CD4-positive, alpha-beta T cell (primary cell): ENCODE results near the gene MIDN. TPM values are rescaled to one million over a fixed set of nuclear protein-coding genes. Genes with fewer than 3 reads are reported as not detected.

Experiments
- ATAC-seq: fragments of 200-7000 bp; cut with Tn5 transposase; one replicate; pipeline ENCODE4 v1.10.0; 2022; ENCODE audit warnings: mild to moderate bottlenecking; ENCODE audit not compliant: poor library complexity
- CTCF ChIA-PET: fragments of 350-600 bp; sonication (Branson Sonifier 250); formaldehyde crosslinking; loops from one replicate; lab custom pipeline; 2021; ENCODE audit warnings: antibody characterized with exemption, inconsistent platforms; lab: Charles Lee
- POLR2A ChIA-PET: fragments of 350-600 bp; sonication (Branson Sonifier 250); formaldehyde crosslinking; loops from one replicate; lab custom pipeline; 2021; ENCODE audit warnings: antibody characterized with exemption, inconsistent platforms; lab: Charles Lee
- DNase-seq, 14 experiments: peaks; one replicate each; pipeline ENCODE4 v3.0.0-alpha.2; 2013 to 2020; ENCODE audit warnings: mixed read lengths in 2 of 14
- H3K27ac ChIP-seq, 2 donors: one replicate each; pipeline versions ENCODE4 v1.5.1 to v1.7.0; 2013; ENCODE audit warnings: low read length in 2 of 2, low read depth in 1 of 2, mild to moderate bottlenecking in 1 of 2
- H3K27me3 ChIP-seq, 2 experiments: 1 replicate in 1 of 2; 2 replicates in 1 of 2; pipeline versions ENCODE4 v1.6.1 to v1.7.0; 2013; ENCODE audit warnings: low read length in 2 of 2, control low read depth in 1 of 2, mild to moderate bottlenecking in 1 of 2, moderate library complexity in 1 of 2; ENCODE audit not compliant: insufficient read depth in 2 of 2, control insufficient read depth in 1 of 2
- H3K36me3 ChIP-seq: one replicate; pipeline ENCODE4 v1.6.1; 2013; ENCODE audit warnings: low read length, control low read depth; ENCODE audit not compliant: insufficient read depth
- H3K4me1 ChIP-seq: one replicate; pipeline ENCODE4 v1.6.1; 2013; ENCODE audit warnings: low read length, control low read depth; ENCODE audit not compliant: insufficient read depth
- H3K4me3 ChIP-seq: one replicate; pipeline ENCODE4 v1.5.1; 2013; ENCODE audit warnings: mild to moderate bottlenecking, low read length, moderate library complexity
- H3K9me3 ChIP-seq, 2 experiments: 1 replicate in 1 of 2; 2 replicates in 1 of 2; pipeline versions ENCODE4 v1.6.1 to v1.7.0; 2013; ENCODE audit warnings: low read length in 2 of 2, mild to moderate bottlenecking in 2 of 2, control low read depth in 1 of 2, moderate library complexity in 1 of 2; ENCODE audit not compliant: control insufficient read depth in 1 of 2, insufficient read depth in 1 of 2
- H3K27ac Mint-ChIP-seq: one replicate; pipeline ENCODE4 v1.8.0; 2020; ENCODE audit warnings: mixed read lengths
- H3K27me3 Mint-ChIP-seq: one replicate; pipeline ENCODE4 v1.8.0; 2021; ENCODE audit warnings: mixed read lengths
- H3K36me3 Mint-ChIP-seq: one replicate; pipeline ENCODE4 v1.8.0; 2021; ENCODE audit warnings: low read depth, mixed read lengths
- H3K4me1 Mint-ChIP-seq: one replicate; pipeline ENCODE4 v1.8.0; 2021; ENCODE audit warnings: low read depth, mixed read lengths
- H3K4me3 Mint-ChIP-seq: one replicate; pipeline ENCODE4 v1.8.0; 2020; ENCODE audit warnings: mild to moderate bottlenecking, mixed read lengths
- H3K9me3 Mint-ChIP-seq: one replicate; pipeline ENCODE4 v1.8.0; 2020; ENCODE audit warnings: mixed read lengths
- intact Hi-C, 2 experiments: fragments of 100-400 bp; cut with DNase I in 1 of 2; cut with micrococcal nuclease in 1 of 2; formaldehyde crosslinking; loops; one replicate each; pipeline versions ENCODE4 v1.15.1 to v1.9.0; 2023 to 2025; cut with DNase I, micrococcal nuclease
- total RNA-seq, 174 experiments: library from RNA in 2 of 174; stranded (reverse) in 2 of 174; gene quantifications; one replicate each; pipeline ENCODE4 v1.2.3 and lab custom pipeline; 2021 to 2026
- TF ChIP-seq, protein P1 (sequence below): fragments of 200-600 bp; IDR thresholded peaks from one replicate; pipeline ENCODE4 v1.8.0; 2022; ENCODE audit warnings: antibody characterized with exemption, mild to moderate bottlenecking

The MIDN gene
- total RNA-seq, 2 experiments from 2014 or later: 214 to 228 TPM

GRCh38 chr19:1290703-1291651 lies 42.6 kb downstream of the MIDN start:
- no peak overlapping the region for H3K27ac Mint-ChIP-seq

GRCh38 chr19:1291761-1292418 lies 43.5 kb downstream of the MIDN start:
- ATAC-seq (no peak), DNase-seq (no peak)
- Mint-ChIP-seq H3K27me3 (peaks cover 27% of the 10 kb centered on the region), H3K4me1 (no peaks in the 10 kb centered on the region), H3K4me3 (no peak overlapping the region), H3K9me3 (no peaks in the 10 kb centered on the region), H3K36me3 (no peaks in the 10 kb centered on the region), H3K27ac (no peak overlapping the region)
- Histone ChIP-seq H3K27me3 (peaks cover 53 to 65% of the 10 kb centered on the region in 2 experiments), H3K4me1 (peaks cover 19% of the 10 kb centered on the region), H3K27ac (no peak overlapping the region), H3K4me3 (no peak overlapping the region), H3K9me3 (peaks cover 0 to 66% of the 10 kb centered on the region in 2 experiments), H3K36me3 (no peaks in the 10 kb centered on the region)
- TF ChIP-seq, protein P1, sequence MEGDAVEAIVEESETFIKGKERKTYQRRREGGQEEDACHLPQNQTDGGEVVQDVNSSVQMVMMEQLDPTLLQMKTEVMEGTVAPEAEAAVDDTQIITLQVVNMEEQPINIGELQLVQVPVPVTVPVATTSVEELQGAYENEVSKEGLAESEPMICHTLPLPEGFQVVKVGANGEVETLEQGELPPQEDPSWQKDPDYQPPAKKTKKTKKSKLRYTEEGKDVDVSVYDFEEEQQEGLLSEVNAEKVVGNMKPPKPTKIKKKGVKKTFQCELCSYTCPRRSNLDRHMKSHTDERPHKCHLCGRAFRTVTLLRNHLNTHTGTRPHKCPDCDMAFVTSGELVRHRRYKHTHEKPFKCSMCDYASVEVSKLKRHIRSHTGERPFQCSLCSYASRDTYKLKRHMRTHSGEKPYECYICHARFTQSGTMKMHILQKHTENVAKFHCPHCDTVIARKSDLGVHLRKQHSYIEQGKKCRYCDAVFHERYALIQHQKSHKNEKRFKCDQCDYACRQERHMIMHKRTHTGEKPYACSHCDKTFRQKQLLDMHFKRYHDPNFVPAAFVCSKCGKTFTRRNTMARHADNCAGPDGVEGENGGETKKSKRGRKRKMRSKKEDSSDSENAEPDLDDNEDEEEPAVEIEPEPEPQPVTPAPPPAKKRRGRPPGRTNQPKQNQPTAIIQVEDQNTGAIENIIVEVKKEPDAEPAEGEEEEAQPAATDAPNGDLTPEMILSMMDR: no peak
- ChIA-PET POLR2A (no interaction called here), CTCF (interaction anchor here (0.6 to 1.4 kb wide), 2 partner anchors 12 to 729 kb away, joined by 3 to 4 read pairs; no protein-coding TSS in a partner anchor)
- intact Hi-C loops: no loop called here

More at GRCh38 chr19:1290703-1291651, 42.6 kb downstream of the MIDN start:
- ChIA-PET CTCF (interaction anchor here (1.4 kb wide), 1 partner anchor 11 kb away, joined by 3 read pairs; no protein-coding TSS in a partner anchor), POLR2A (no interaction called here)
- H3K27ac ChIP-seq: no peak overlapping the region
- H3K36me3 ChIP-seq: no peaks in the 10 kb centered on the region
- no peak for DNase-seq
- Mint-ChIP-seq H3K27me3 (peaks cover 31% of the 10 kb centered on the region), H3K9me3 (no peaks in the 10 kb centered on the region), H3K4me3 (no peak overlapping the region), H3K36me3 (no peaks in the 10 kb centered on the region), H3K4me1 (no peaks in the 10 kb centered on the region)
- peaks cover 0 to 63% of the 10 kb centered on the region in 2 experiments for H3K9me3 ChIP-seq
- H3K4me3 ChIP-seq: no peak overlapping the region
- H3K4me1 ChIP-seq: peaks cover 24% of the 10 kb centered on the region
- intact Hi-C loops: no loop called here
- no peak for ATAC-seq
- peaks cover 58 to 70% of the 10 kb centered on the region in 2 experiments for H3K27me3 ChIP-seq
- TF ChIP-seq, protein P1: no peak

GRCh38 chr19:1292419-1293151 lies 44.2 kb downstream of the MIDN start:
- ChIA-PET CTCF (interaction anchor here (0.6 kb wide), 1 partner anchor 728 kb away, joined by 4 read pairs; no protein-coding TSS in a partner anchor), POLR2A (no interaction called here)
- Histone ChIP-seq H3K27ac (no peak overlapping the region), H3K36me3 (no peaks in the 10 kb centered on the region), H3K9me3 (peaks cover 0 to 62% of the 10 kb centered on the region in 2 experiments), H3K27me3 (peaks cover 48 to 58% of the 10 kb centered on the region in 2 experiments), H3K4me1 (peaks cover 18% of the 10 kb centered on the region), H3K4me3 (no peak overlapping the region)
- ATAC-seq: no peak
- intact Hi-C loops: no loop called here
- Mint-ChIP-seq H3K4me1 (no peaks in the 10 kb centered on the region), H3K36me3 (no peaks in the 10 kb centered on the region), H3K9me3 (no peaks in the 10 kb centered on the region), H3K4me3 (no peak overlapping the region), H3K27me3 (peaks cover 34% of the 10 kb centered on the region), H3K27ac (no peak overlapping the region)
- no peak for DNase-seq
- TF ChIP-seq, protein P1: no peak
